Measurements from ENCODE around the gene OTUB1. TPM values are rescaled to one million over a fixed set of nuclear protein-coding genes. Genes with fewer than 3 reads are reported as not detected.

OTUB1 gene
- total and polyA plus RNA-seq, 11 donors = 46.7 to 83.1 (median 54.5) TPM

DNA sequence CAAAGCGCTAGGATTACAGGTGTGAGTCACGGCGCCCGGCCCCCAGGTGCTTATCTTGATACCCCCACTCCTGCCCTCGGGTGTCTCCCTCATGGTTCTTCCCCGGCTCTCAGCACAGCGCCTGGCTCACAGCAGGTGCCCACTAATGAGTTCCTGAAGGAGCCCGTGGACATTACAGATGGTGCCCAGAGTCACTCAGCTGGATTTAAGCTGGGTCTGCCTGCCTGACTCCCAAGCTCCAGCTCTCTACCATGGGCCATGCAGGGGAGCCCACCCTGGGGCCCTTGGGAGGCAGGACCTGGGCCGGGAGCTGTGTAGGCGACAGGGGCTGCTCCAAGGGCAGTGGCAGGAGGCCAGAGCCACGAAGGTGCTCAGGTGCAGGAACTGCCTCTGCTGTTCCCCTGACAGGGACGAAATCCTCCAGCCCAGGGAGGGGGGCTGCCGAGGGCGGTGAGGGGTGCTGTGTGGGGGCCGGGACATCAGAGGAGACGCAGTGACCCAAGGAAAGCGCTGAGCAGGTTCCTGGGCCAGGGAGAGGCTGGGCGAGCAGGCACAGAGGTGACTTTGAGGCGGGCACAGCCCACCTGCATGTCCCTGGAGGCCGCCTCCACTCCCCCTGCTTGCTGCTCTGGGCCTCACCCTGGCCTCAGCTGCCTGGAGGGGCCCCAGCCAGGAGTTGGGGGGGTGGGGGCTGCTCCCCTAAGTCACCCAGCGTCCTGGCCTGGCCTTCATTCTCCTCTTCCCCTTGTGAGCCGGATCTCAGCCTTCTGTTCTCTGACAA lies 34.9 kb downstream of the OTUB1 start:
- 80 to 83% (median 81%) methylated on average over 17 to 22 of the region's 22 CpGs for WGBS, 4 donors
- H3K36me3 ChIP-seq = no peaks in the 10 kb centered on the region
- H3K4me1 ChIP-seq = peaks cover 0 to 36% (median 15%) of the 10 kb centered on the region in 12 donors
- intact Hi-C loops (cut with DNase I) = loop anchor here in 1 of 10 donors (5.0 kb wide), 1 partner anchor 111 kb away; no protein-coding TSS in a partner anchor
- H3K9me3 ChIP-seq = no peaks in the 10 kb centered on the region
- no peak overlapping the region for H3K4me3 ChIP-seq
- TF ChIP-seq, protein P1, sequence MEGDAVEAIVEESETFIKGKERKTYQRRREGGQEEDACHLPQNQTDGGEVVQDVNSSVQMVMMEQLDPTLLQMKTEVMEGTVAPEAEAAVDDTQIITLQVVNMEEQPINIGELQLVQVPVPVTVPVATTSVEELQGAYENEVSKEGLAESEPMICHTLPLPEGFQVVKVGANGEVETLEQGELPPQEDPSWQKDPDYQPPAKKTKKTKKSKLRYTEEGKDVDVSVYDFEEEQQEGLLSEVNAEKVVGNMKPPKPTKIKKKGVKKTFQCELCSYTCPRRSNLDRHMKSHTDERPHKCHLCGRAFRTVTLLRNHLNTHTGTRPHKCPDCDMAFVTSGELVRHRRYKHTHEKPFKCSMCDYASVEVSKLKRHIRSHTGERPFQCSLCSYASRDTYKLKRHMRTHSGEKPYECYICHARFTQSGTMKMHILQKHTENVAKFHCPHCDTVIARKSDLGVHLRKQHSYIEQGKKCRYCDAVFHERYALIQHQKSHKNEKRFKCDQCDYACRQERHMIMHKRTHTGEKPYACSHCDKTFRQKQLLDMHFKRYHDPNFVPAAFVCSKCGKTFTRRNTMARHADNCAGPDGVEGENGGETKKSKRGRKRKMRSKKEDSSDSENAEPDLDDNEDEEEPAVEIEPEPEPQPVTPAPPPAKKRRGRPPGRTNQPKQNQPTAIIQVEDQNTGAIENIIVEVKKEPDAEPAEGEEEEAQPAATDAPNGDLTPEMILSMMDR (IDR thresholded peaks at IDR 0.05) = no peak
- TF ChIP-seq POLR2A (IDR thresholded peaks at IDR 0.05) = no peak
- no peak for DNase-seq
- ATAC-seq = peak in 1 of 4 donors; percentile 2
- H3K27me3 ChIP-seq = no peaks in the 10 kb centered on the region
- peak overlapping the region in 4 of 12 donors; percentile 19 to 59 (median 34) for H3K27ac ChIP-seq

DNA sequence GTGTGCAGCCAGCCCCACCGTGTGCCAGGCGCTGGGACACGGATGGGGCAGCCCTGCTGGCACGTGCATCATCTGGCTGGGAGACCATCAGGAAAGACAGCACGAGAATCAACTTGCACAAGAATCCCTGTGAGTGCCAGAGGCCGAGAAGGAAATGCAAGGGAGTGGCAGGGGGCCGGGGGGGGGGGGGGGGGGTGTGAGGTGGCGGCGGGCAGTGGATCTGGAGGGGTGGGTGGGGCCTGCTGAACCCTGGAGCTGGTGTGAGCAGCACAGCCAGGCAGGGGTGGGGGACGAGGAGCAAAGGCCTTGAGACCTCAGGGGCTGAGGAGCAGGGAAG lies 35.5 kb downstream of the OTUB1 start:
- no peak for TF ChIP-seq POLR2A (IDR thresholded peaks at IDR 0.05)
- TF ChIP-seq, protein P1 (IDR thresholded peaks at IDR 0.05) = no peak
- Histone ChIP-seq H3K9me3 (no peaks in the 10 kb centered on the region), H3K27ac (peak overlapping the region in 3 of 12 donors; percentile 30 to 59 (median 38)), H3K4me3 (no peak overlapping the region), H3K36me3 (no peaks in the 10 kb centered on the region), H3K4me1 (peaks cover 0 to 36% (median 15%) of the 10 kb centered on the region in 12 donors), H3K27me3 (no peaks in the 10 kb centered on the region)
- ATAC-seq = peak in 3 of 4 donors; percentile 35 to 53 (median 39)
- intact Hi-C loops (cut with DNase I) = loop anchor here in 1 of 10 donors (5.0 kb wide), 1 partner anchor 111 kb away; no protein-coding TSS in a partner anchor
- WGBS, 4 donors = 27 to 46% (median 41%) methylated on average over 8 to 10 of the region's 10 CpGs
- peak in 2 of 5 donors; percentile 41 to 74 for DNase-seq

DNA sequence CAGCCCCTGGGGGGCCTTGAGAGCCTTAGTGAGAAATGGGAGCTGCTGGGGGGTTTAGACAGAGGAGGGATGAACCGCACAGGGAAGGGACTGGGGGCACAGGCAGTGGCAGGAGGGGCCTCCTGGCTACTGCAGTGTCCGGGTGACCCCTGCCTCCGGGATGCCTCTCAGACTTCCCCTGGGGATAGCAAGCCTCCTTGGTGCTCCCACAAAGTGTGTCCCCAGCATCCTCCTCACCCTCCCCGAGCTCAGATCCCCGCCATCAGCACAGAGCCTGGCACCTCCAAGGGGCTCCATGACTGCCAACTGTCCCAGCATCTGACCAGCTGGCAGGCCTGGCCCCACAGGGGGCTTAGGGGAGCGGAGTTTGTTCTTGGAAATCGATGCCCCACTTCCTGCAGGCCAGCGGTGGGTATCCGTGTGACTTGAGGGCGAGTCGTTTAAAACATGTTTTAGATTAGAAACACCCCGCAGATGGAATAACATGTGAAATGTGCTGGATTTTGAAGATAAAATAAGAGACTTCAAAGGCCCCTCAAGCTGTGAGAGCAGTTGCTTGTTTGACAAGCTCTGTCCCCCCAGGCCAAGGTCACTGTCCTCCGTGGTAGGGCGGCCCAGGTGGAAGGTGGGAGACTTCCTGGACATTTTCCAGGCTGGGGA lies 36.0 kb downstream of the OTUB1 start:
- H3K36me3 ChIP-seq = no peaks in the 10 kb centered on the region
- no peak for TF ChIP-seq POLR2A (IDR thresholded peaks at IDR 0.05)
- TF ChIP-seq, protein P1 (IDR thresholded peaks at IDR 0.05) = no peak
- DNase-seq (no peak), ATAC-seq (no peak)
- no peaks in the 10 kb centered on the region for H3K9me3 ChIP-seq
- H3K4me1 ChIP-seq = peaks cover 0 to 36% (median 15%) of the 10 kb centered on the region in 12 donors
- WGBS, 4 donors = 79 to 86% (median 83%) methylated on average over 14 of the region's 14 CpGs
- H3K27me3 ChIP-seq = no peaks in the 10 kb centered on the region
- intact Hi-C loops (cut with DNase I) = loop anchor here in 1 of 10 donors (5.0 kb wide), 1 partner anchor 110 kb away; no protein-coding TSS in a partner anchor
- H3K27ac ChIP-seq = no peak overlapping the region
- no peak overlapping the region for H3K4me3 ChIP-seq

All from heart left ventricle (tissue), 16 donors.